Amniotic stem cell (primary cell): ENCODE data around the gene COL20A1.

ENCODE experiments used
- DNase-seq: peaks from one replicate; lab custom pipeline; 2025; lab: John Stamatoyannopoulos, UW

The COL20A1 gene

GRCh38 chr20:63309261-63310071 lies 16.5 kb downstream of the COL20A1 start:
- DNase-seq, result no peak

DNA sequence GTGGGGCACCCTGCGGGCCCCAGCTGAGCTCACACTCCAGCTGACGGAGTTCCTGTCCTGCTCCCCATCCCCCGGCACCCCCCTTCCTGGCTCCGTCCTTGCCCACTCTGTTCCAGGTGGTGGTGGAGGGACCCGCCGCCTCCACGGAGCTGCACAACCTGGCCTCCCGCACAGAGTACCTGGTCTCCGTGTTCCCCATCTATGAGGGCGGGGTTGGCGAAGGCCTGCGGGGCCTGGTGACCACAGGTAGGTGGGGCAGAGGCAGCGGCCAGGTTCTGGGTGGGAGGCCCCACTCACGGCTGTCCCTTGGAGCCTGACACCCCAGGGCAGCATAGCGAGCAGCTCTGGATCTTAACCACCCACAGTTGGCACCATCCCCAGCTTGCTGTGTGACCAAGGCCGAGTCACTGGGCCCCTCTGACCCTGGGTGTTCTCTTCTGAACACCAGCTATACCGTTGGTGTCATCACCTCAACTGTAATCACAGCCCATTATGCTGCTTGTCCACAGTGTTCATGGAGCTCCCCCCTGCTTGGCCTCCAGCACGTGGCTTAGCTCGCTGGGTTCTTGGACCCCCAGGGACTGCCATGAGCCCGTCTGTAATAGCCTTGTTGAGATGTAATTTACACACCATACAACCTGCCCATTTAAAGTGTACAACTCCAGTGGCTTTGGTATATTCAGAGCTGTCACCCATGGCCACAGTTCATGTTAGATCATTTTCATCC lies 17.4 kb downstream of the COL20A1 start:
- no peak for DNase-seq

DNA sequence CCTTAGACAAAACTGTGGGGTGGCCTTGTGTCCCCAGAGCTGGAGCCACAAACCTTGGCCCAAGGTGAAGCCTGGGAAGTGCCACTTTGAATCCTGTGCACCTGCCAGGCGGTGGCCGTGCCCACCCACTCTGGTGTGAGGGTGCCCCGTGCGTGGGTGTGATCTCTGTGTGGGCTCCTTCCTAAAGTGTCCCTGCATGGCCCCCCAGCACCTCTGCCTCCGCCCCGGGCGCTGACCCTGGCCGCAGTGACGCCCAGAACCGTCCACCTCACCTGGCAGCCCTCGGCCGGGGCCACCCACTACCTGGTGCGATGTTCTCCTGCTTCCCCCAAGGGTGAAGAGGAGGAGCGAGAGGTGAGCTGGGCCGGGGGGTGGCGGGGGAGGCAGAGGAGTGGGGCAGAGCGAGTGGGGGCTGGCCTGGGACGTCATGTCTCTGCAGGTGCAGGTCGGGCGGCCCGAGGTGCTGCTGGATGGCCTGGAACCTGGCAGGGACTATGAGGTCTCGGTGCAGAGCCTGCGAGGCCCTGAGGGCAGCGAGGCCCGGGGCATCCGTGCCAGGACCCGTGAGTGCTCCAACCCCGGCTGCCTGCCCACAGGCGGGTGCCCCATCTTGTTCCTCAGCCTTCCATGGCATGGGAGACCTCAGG lies 18.3 kb downstream of the COL20A1 start:
- DNase-seq, result no peak

- no peak for DNase-seq
These were observed 18.9 kb downstream of the COL20A1 start for GRCh38 chr20:63311833-63312243.

DNA sequence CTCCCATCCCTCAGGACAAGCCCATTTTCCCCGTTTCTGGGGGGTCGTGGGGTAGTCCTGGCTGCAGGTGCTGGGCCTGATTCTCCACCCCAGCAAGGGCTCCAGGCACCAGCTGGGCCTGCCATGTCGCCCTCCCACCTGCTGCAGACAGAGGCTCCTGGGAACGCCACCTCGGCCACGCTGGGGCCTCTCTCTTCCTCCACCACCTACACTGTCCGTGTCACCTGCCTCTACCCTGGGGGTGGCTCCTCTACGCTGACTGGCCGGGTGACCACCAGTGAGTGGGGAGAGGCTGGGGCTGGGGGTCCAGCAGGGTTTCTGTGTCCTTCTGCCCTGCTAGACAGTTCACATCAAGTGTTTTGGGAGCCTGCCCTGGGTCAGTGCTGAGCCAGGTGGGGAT lies 19.3 kb downstream of the COL20A1 start:
- no peak for DNase-seq

GRCh38 chr20:63312690-63313348 lies 19.8 kb downstream of the COL20A1 start:
- no peak for DNase-seq

- no peak for DNase-seq
These were observed 20.5 kb downstream of the COL20A1 start for GRCh38 chr20:63313349-63314014.

DNA sequence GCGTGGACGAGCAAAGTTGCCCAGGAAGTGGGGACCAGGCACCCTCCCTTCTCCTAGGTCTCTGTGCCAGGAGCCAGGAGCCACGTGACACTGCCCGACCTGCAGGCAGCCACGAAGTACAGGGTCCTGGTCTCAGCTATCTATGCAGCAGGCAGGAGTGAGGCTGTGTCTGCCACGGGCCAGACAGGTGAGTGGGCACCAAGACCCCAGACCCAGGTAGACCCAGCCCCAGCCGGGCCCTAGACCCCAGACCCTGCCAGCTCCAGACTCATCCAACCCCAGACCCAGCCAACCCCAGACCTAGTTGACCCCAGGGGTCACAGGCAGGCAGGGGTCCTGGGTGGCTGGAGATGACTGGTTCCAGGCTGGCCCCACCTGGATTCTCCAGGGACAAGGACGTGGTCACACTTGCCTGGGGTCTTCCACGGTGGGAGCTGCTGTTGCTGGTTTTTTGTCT lies 21.1 kb downstream of the COL20A1 start:
- no peak for DNase-seq

DNA sequence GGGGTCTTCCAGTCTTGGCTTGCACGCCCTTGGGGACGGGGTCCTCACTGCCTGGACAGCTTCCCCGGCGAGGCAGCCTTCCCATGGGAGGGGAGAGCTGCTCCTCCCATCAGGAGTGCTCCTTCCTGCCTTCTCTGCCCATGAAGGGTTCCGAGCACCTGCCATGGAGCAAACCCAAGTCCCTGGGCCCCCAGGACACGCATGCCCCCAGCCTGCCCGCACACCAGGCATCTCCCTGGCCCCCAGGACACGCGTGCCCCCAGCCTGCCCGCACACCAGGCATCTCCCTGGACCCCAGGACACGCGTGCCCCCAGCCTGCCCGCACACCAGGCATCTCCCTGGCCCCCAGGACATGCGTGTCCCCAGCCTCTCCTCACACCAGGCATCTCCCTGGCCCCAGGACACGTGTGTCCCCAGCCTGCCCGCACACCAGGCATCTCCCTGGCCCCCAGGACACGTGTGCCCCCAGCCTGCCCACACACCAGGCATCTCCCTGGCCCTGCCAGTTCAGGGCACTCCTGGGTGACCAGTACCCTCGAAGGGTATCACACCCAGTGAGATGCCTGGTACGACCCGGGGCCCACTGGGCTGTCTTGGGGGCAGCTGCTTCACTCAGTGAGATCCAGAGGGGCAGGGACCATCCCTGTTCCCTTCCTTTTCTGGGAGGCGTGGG lies 21.7 kb downstream of the COL20A1 start:
- no peak for DNase-seq

- no peak for DNase-seq
These were observed 22.3 kb downstream of the COL20A1 start for GRCh38 chr20:63315240-63315689.

DNA sequence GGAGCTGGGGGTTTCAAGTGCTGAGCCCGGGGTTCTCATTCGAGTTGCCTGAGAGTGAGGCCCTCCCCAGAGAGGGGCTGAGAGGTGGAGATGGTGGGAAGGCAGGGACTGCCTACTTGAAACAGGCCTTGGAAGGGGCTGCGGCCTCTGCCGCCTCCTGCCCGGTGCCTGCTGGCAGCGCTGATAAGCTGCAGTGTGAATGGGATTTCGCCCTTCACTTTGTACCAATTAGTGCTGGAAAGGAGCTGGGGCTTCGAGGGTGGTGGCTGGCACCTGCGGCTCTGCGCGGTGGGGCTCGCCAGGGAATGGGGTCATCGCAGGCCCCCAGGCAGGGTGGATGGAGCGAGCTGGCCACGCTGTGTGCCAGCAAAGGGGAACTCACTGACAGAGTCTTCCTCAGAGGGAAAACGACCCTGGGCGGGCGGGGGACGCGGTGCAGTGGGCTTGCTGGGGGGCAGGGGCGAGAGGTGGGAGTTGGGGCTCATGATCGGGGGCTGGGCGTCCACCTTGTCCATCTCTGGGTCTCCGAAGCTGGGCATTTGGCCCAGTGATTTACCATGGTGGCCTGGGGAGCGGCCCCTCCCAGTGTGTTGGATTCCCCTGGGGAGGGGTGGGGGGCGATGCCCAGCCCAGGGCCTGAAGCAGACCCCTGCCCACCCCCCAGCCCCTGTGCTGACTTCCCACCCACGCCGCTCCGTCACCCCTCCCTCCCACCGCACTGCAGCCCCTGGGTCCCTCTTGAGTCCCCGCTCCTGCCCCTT lies 22.9 kb downstream of the COL20A1 start:
- DNase-seq, result no peak

GRCh38 chr20:63316502-63316921 lies 23.5 kb downstream of the COL20A1 start:
- DNase-seq, result no peak

- DNase-seq, result no peak
These were observed 24.1 kb downstream of the COL20A1 start for GRCh38 chr20:63317061-63317460.

DNA sequence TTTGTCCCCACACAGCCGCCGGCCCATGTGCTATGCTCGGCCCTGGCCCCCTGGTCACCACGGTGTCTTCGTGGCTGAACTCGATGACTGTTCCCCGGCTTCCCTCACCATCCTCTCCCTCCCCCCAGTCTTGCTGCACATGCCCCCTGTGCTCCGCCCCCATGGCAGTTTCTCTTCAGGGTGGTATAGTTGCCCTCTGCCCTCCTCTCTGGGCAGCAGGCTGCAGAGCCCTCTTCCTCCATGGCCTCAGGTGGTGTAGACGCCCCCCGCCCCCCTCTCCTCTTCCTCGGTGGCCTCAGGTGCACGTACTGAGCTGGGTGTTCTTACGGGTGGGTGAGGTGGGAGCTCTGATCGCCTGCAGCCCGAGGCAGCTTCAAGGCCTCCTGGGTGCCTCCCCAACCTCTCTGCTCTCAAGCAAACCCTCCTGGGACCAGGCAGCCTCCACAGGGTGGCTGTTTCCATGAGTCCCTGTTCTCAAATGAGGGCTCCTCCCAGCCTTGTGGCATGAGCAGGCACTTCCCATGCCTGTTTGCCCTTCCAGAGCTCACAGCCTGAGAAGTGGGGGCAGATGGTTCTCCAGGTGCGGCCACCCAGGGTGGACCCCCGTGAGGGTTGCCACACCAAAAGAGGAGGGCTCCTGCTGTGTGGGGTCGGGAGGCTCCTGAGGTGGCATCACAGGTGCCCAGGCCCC lies 24.8 kb downstream of the COL20A1 start:
- no peak for DNase-seq

DNA sequence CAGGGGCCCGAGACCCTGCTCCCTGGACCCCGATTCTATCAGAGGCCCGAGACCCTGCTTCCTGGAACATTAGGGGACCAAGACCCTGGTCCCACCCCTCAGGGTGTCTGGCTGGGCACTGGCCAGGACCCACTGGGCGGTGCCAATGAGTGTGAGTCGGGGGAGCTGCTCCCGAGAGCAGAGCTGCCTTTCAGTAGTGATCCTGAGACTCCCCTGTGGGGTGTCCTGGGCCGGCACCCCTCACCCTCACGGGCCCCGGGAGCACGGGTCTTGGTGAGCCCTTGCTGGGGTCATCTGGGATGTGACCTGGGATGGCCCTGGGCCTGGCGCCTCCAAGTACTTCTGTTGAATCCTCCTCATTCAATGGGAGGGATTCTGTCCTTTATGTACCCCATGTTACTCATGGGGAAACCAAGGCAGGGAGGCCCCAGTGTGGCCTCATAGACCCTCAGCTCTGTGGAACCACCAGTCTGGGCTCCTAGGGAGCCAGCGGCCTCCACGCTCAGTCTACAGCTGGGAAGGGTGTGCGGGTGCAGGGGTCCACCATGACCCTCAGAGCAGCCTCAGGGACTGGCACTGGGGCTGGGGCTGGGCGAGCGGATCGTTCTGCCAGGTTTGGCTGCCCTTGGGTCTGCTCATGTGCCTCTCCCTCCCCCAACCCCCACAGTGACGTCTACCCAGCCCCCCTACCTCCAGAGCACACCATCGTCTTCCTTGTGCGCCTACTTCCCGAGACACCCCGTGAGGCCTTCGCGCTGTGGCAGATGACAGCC lies 25.6 kb downstream of the COL20A1 start:
- no peak for DNase-seq

DNA sequence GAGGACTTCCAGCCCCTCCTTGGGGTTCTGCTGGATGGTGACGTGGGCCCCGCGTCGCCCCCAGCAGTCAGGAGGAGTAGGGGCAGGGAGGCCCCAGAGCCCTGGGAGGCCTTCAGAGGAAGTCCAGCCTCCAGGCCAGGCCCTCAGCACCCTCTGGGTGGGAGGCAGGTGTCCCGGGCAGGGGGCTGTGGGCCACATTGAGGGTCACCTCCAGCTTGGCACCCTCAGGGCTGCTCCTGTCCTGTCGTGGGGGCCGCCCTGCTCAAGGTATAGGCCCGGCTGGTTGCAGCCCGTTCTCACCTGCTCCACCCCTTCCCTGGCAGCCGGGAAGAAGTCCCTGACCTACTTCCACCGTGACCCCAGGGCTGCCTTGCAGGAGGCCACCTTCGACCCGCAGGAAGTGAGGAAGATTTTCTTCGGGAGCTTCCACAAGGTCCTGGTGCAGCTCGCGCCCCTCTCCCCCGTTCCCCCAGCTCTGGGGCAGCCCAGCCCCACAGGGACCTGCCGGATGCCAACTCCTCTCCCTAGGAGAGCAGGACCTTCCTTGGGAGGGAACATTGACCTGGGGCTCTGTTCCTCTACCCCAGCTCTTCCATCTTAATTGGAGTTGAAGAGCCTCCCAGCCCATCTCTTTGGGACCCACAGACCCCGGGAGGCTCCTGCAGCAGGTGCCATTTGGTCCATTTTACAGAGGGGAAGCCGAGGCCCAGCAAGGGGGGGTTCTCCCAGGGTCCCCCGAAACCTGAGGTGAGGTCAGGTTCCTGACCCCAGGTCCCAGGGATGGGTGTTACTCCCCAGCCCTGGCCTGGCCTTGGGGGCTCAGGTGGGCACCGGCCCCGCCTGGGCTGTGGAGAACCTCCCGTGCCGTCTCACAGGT lies 26.4 kb downstream of the COL20A1 start:
- DNase-seq, result no peak

DNA sequence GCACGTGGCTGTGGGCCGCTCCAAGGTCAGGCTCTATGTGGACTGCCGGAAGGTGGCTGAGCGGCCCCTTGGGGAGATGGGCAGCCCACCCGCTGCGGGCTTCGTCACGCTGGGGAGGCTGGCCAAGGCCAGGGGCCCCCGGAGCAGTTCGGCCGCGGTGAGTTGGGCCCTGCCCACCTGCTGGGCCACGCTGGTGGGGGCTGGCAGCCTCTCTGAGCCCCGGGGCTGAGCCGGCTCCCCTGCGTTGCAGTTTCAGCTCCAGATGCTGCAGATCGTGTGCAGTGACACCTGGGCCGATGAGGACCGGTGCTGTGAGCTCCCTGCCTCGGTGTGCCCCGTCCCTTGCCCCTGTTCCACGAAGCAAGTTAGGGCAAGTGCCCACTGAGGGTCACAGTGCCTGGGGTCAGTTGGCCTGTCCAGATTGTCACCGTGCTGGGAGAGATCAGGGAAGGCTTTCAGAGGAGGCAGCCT lies 27.1 kb downstream of the COL20A1 start:
- no peak for DNase-seq
